CD14-positive monocyte (primary cell): Measurements from ENCODE around the gene SHQ1. TPM values are rescaled to one million over a fixed set of nuclear protein-coding genes. Genes with fewer than 3 reads are reported as not detected.

Experiments
- DNase-seq, 3 donors: peaks; one replicate each; pipeline ENCODE4 v3.0.0-alpha.2; 2011 to 2022
- H2AFZ ChIP-seq: 2 replicates; pipeline ENCODE4 v1.6.0; 2012; ENCODE audit warnings: mild to moderate bottlenecking, low read depth, low read length, inconsistent platforms; ENCODE audit not compliant: insufficient read depth, poor library complexity, severe bottlenecking
- H3K27ac ChIP-seq, 2 donors: 1 replicate in 1 of 2; 2 replicates in 1 of 2; pipeline ENCODE4 v1.5.1; 2012 to 2013; ENCODE audit warnings: low read length in 2 of 2, control low read depth in 1 of 2, inconsistent platforms in 1 of 2, low read depth in 1 of 2, mild to moderate bottlenecking in 1 of 2
- H3K27me3 ChIP-seq, 2 donors: one replicate each; pipeline versions ENCODE4 v1.6.0 to v1.6.1; 2011 to 2013; ENCODE audit warnings: low read length in 2 of 2; ENCODE audit not compliant: control insufficient read depth in 2 of 2, insufficient read depth in 2 of 2
- H3K36me3 ChIP-seq, 2 donors: replicated peaks in 1 of 2; 1 replicate in 1 of 2; 2 replicates in 1 of 2; pipeline versions ENCODE4 v1.5.1 to v1.6.1; 2012 to 2013; ENCODE audit warnings: low read length in 2 of 2, control low read depth in 1 of 2, inconsistent platforms in 1 of 2, mild to moderate bottlenecking in 1 of 2; ENCODE audit not compliant: insufficient read depth in 2 of 2, control insufficient read depth in 1 of 2
- H3K4me1 ChIP-seq, 2 donors: 1 replicate in 1 of 2; 2 replicates in 1 of 2; pipeline versions ENCODE4 v1.5.1 to v1.6.1; 2012 to 2013; ENCODE audit warnings: low read length in 2 of 2, control low read depth in 1 of 2, inconsistent platforms in 1 of 2, mild to moderate bottlenecking in 1 of 2, moderate library complexity in 1 of 2; ENCODE audit not compliant: insufficient read depth in 2 of 2, control insufficient read depth in 1 of 2
- H3K4me2 ChIP-seq: replicated peaks from 2 replicates; pipeline ENCODE3; 2012; ENCODE audit warnings: low read length, moderate library complexity, mild to moderate bottlenecking; ENCODE audit not compliant: poor library complexity, severe bottlenecking; ENCODE audit errors: extremely low read depth
- H3K4me3 ChIP-seq, 3 experiments: fragments of 200-600 bp in 1 of 3; sonication (generic) in 1 of 3; replicated peaks in 1 of 3; 1 replicate in 2 of 3; 2 replicates in 1 of 3; pipeline ENCODE4 v1.5.1; 2011 to 2013; ENCODE audit warnings: low read length in 3 of 3, mild to moderate bottlenecking in 3 of 3, control low read depth in 2 of 3, low read depth in 2 of 3, inconsistent platforms in 1 of 3, moderate library complexity in 1 of 3
- H3K79me2 ChIP-seq: 2 replicates; pipeline ENCODE4 v1.6.0; 2012; ENCODE audit warnings: mild to moderate bottlenecking, control low read depth, inconsistent platforms, low read length, moderate library complexity; ENCODE audit not compliant: insufficient read depth
- H3K9ac ChIP-seq: 2 replicates; pipeline ENCODE4 v1.6.0; 2017; ENCODE audit warnings: low read length, mild to moderate bottlenecking; ENCODE audit not compliant: insufficient read depth, poor library complexity, severe bottlenecking
- H3K9me3 ChIP-seq, 2 donors: replicated peaks in 1 of 2; 1 replicate in 1 of 2; 2 replicates in 1 of 2; pipeline versions ENCODE4 v1.5.1 to v1.6.1; 2012 to 2013; ENCODE audit warnings: low read length in 2 of 2, control low read depth in 1 of 2; ENCODE audit not compliant: control insufficient read depth in 1 of 2, insufficient read depth in 1 of 2
- H4K20me1 ChIP-seq: 2 replicates; pipeline ENCODE4 v1.6.0; 2012; ENCODE audit warnings: mild to moderate bottlenecking, low read length, control low read depth, moderate library complexity; ENCODE audit not compliant: insufficient read depth
- H3K27ac Mint-ChIP-seq, 7 donors: one replicate each; pipeline ENCODE4 v1.8.0; 2020; ENCODE audit warnings: mild to moderate bottlenecking in 7 of 7, mixed read lengths in 7 of 7, moderate library complexity in 6 of 7, inconsistent platforms in 2 of 7
- H3K27me3 Mint-ChIP-seq, 3 donors: one replicate each; pipeline ENCODE4 v1.8.0; 2021 to 2022; ENCODE audit warnings: low read depth in 3 of 3, mild to moderate bottlenecking in 3 of 3, mixed read lengths in 3 of 3, moderate library complexity in 3 of 3, inconsistent platforms in 1 of 3
- H3K36me3 Mint-ChIP-seq, 2 donors: one replicate each; pipeline ENCODE4 v1.8.0; 2020; ENCODE audit warnings: mixed read lengths in 2 of 2, inconsistent platforms in 1 of 2, mild to moderate bottlenecking in 1 of 2
- H3K4me1 Mint-ChIP-seq: one replicate; pipeline ENCODE4 v1.8.0; 2020; ENCODE audit warnings: mild to moderate bottlenecking, mixed read lengths
- H3K4me3 Mint-ChIP-seq, 2 donors: one replicate each; pipeline ENCODE4 v1.8.0; 2020; ENCODE audit warnings: mild to moderate bottlenecking in 2 of 2, mixed read lengths in 2 of 2, moderate library complexity in 1 of 2
- H3K9me3 Mint-ChIP-seq, 7 donors: one replicate each; pipeline ENCODE4 v1.8.0; 2020 to 2022; ENCODE audit warnings: mixed read lengths in 7 of 7, mild to moderate bottlenecking in 6 of 7, moderate library complexity in 6 of 7, inconsistent platforms in 2 of 7
- intact Hi-C, 2 donors: fragments of 100-400 bp; cut with micrococcal nuclease; formaldehyde crosslinking; loops; one replicate each; pipeline versions ENCODE4 v1.15.0 to v1.15.1; 2023
- polyA plus RNA-seq, 3 donors: library from polyadenylated mRNA; depleted of rRNA in 1 of 3; unstranded in 2 of 3; stranded (reverse) in 1 of 3; fragments of 300-500 nt in 2 of 3; fragments of >200 nt in 1 of 3; fragmentation: Illumina TruSeq in 2 of 3; gene quantifications; 1 replicate in 2 of 3; 2 replicates in 1 of 3; pipeline ENCODE4 v1.2.3, GENCODE V29; 2012 to 2021
- TF ChIP-seq, protein P1 (sequence below): fragments of 200-600 bp; IDR thresholded peaks from one replicate; pipeline ENCODE4 v1.8.0; 2022; ENCODE audit warnings: antibody characterized with exemption, mild to moderate bottlenecking

The SHQ1 gene
- polyA plus RNA-seq, 3 donors, result 3.5 to 31.6 (median 8.2) TPM

DNA sequence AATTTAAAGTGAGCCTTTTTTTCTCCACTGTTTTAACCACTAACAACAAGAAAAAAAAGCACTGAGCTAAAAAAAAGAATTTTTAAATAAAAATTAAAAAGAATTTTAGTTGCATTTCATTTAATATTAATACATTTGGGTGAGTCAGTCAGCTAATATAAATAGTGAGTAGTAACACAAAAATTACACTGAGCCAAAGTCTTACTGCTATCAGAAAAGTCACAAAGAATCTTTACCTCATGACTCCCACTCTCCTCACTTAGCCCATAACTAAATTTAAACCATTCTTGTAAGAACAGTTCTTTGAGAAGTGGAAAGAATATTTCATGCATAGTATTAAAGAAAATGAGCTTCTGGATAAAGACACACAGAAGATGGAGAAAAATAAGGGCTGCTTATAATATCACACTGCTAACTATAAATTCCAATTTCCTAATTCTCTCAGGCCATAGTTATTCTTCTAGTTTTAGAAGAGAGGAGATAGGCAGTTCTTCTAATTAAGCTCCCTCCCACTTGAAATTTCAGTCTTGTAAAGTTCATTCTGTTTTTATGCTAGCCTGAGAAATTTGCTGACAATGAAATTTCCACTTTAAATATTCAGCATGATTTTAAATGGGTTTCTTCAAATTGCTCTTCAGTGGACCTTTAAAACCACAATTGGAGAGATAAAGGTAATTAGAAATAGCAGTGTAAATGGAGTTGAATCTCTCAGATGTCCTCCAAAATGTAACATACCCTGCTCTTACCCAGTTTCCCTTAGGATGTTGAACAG lies 17.6 kb downstream of the SHQ1 start:
- no peaks in the 10 kb centered on the region for H4K20me1 ChIP-seq
- Mint-ChIP-seq H3K36me3 (peaks cover 54 to 67% of the 10 kb centered on the region in 2 donors), H3K4me3 (no peak overlapping the region), H3K27ac (no peak overlapping the region), H3K4me1 (no peaks in the 10 kb centered on the region), H3K27me3 (peaks cover 0 to 2% (median 1%) of the 10 kb centered on the region in 3 donors), H3K9me3 (peaks cover 0 to 5% (median 2%) of the 10 kb centered on the region in 7 donors)
- H3K4me3 ChIP-seq, result no peak overlapping the region
- H3K79me2 ChIP-seq, result no peaks in the 10 kb centered on the region
- H3K4me1 ChIP-seq, result no peaks in the 10 kb centered on the region
- H3K27me3 ChIP-seq, result no peaks in the 10 kb centered on the region
- no peak overlapping the region for H2AFZ ChIP-seq
- intact Hi-C loops, result no loop called here
- no peak overlapping the region for H3K27ac ChIP-seq
- TF ChIP-seq, protein P1, sequence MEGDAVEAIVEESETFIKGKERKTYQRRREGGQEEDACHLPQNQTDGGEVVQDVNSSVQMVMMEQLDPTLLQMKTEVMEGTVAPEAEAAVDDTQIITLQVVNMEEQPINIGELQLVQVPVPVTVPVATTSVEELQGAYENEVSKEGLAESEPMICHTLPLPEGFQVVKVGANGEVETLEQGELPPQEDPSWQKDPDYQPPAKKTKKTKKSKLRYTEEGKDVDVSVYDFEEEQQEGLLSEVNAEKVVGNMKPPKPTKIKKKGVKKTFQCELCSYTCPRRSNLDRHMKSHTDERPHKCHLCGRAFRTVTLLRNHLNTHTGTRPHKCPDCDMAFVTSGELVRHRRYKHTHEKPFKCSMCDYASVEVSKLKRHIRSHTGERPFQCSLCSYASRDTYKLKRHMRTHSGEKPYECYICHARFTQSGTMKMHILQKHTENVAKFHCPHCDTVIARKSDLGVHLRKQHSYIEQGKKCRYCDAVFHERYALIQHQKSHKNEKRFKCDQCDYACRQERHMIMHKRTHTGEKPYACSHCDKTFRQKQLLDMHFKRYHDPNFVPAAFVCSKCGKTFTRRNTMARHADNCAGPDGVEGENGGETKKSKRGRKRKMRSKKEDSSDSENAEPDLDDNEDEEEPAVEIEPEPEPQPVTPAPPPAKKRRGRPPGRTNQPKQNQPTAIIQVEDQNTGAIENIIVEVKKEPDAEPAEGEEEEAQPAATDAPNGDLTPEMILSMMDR, result no peak
- no peaks in the 10 kb centered on the region for H3K9me3 ChIP-seq
- no peak overlapping the region for H3K4me2 ChIP-seq
- H3K9ac ChIP-seq, result no peak overlapping the region
- DNase-seq, result no peak
- peaks cover 26 to 72% of the 10 kb centered on the region in 2 donors for H3K36me3 ChIP-seq

DNA sequence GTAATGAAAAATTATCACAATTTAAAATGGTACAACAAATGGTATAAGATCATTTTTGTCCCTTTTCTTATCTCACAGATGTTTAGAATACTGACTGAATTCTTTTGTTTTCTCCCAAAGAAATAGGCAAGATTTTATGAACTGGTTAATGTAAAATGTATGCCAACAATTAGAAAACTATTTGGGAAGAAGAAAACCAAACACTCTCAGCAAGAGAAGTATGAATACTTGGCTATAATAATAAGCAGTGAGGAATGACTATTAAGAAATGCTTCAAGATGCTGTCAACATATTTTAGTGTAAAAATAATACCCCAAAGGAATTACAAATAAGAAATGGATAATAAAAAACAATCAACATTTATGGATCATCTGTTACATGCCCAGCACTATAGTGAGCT lies 18.5 kb downstream of the SHQ1 start:
- Histone ChIP-seq H4K20me1 (no peaks in the 10 kb centered on the region), H3K27me3 (no peaks in the 10 kb centered on the region), H3K9ac (no peak overlapping the region), H3K27ac (no peak overlapping the region), H3K9me3 (no peaks in the 10 kb centered on the region), H3K36me3 (peaks cover 21 to 62% of the 10 kb centered on the region in 2 donors), H3K4me2 (no peak overlapping the region), H3K4me1 (no peaks in the 10 kb centered on the region), H3K4me3 (no peak overlapping the region), H3K79me2 (no peaks in the 10 kb centered on the region), H2AFZ (no peak overlapping the region)
- no peak for DNase-seq
- Mint-ChIP-seq H3K4me1 (no peaks in the 10 kb centered on the region), H3K9me3 (peaks cover 0 to 5% (median 2%) of the 10 kb centered on the region in 7 donors), H3K4me3 (no peak overlapping the region), H3K36me3 (peaks cover 52 to 62% of the 10 kb centered on the region in 2 donors), H3K27me3 (peaks cover 0 to 2% (median 1%) of the 10 kb centered on the region in 3 donors), H3K27ac (no peak overlapping the region)
- intact Hi-C loops, result loop anchor here (10.0 kb wide), 3 partner anchors 385 to 1115 kb away; partner anchors contain the start of gene RYBP (in 1 of the 2)
- TF ChIP-seq, protein P1, result no peak
